Endothelial cell of umbilical vein (primary cell): ENCODE measurements around the gene SEC22A. TPM values are rescaled to one million over a fixed set of nuclear protein-coding genes. Genes with fewer than 3 reads are reported as not detected.

ENCODE experiments used
- BruUV-seq: library from RNA; stranded (reverse); fragments of 400-500 nt; replicated peaks from 2 replicates; lab custom pipeline; 2021; lab: Mats Ljungman, UMichigan
- CTCF ChIA-PET: fragments of 300-600, 350-600 bp; sonication (Branson Sonifier 250); formaldehyde crosslinking; loops from one replicate; lab custom pipeline; 2021; ENCODE audit warnings: antibody characterized with exemption, inconsistent platforms; lab: Charles Lee
- POLR2A ChIA-PET: fragments of 300-600, 350-600 bp; sonication (Branson Sonifier 250); formaldehyde crosslinking; loops from one replicate; lab custom pipeline; 2021; ENCODE audit warnings: antibody characterized with exemption, inconsistent platforms; lab: Charles Lee
- DNase-seq: peaks from one replicate; pipeline ENCODE4 v3.0.0-alpha.2; 2011; ENCODE audit warnings: low read depth, low spot score
- FAIRE-seq: peaks from 2 replicates; lab custom pipeline; 2011; peaks lifted over from hg19 to GRCh38; lab: Jason Lieb, UNC
- H2AFZ ChIP-seq: 2 replicates; pipeline ENCODE4 v1.6.0; 2012; ENCODE audit warnings: low read depth, low read length, control low read depth, inconsistent platforms
- H3K27ac ChIP-seq: 2 replicates; pipeline ENCODE4 v1.5.1; 2011; ENCODE audit warnings: low read depth, mild to moderate bottlenecking, control low read depth, low read length, moderate library complexity; ENCODE audit not compliant: insufficient read depth
- H3K27me3 ChIP-seq, 2 experiments: 2 replicates each; pipeline versions ENCODE4 v1.6.0 to v1.6.1; 2011; ENCODE audit warnings: low read length in 2 of 2, mixed read lengths in 1 of 2; ENCODE audit not compliant: control insufficient read depth in 2 of 2, insufficient read depth in 2 of 2
- H3K36me3 ChIP-seq, 2 experiments: 2 replicates in 1 of 2; 3 replicates in 1 of 2; pipeline ENCODE4 v1.5.1; 2011; ENCODE audit warnings: low read length in 2 of 2, mild to moderate bottlenecking in 1 of 2, moderate library complexity in 1 of 2; ENCODE audit not compliant: control insufficient read depth in 2 of 2, insufficient read depth in 2 of 2; ENCODE audit errors: extremely low read depth in 1 of 2
- H3K4me1 ChIP-seq: 3 replicates; pipeline ENCODE4 v1.5.1; 2011; ENCODE audit warnings: mild to moderate bottlenecking, low read length; ENCODE audit not compliant: control insufficient read depth, insufficient read depth; ENCODE audit errors: extremely low read depth
- H3K4me2 ChIP-seq: 2 replicates; pipeline ENCODE4 v1.6.1; 2011; ENCODE audit warnings: low read length, control low read depth, mixed read lengths; ENCODE audit not compliant: insufficient read depth
- H3K4me3 ChIP-seq, 3 experiments: fragments of 200-600 bp in 1 of 3; sonication (generic), shearing (Covaris generic) in 1 of 3; replicated peaks in 1 of 3; 2 replicates each; pipeline ENCODE4 v1.5.1; 2011 to 2016; ENCODE audit warnings: control low read depth in 3 of 3, low read length in 3 of 3, mild to moderate bottlenecking in 2 of 3, inconsistent platforms in 1 of 3, low read depth in 1 of 3, moderate library complexity in 1 of 3; ENCODE audit not compliant: insufficient read depth in 1 of 3
- H3K79me2 ChIP-seq: 2 replicates; pipeline ENCODE4 v1.6.0; 2012; ENCODE audit warnings: low read length, inconsistent platforms; ENCODE audit not compliant: control insufficient read depth, insufficient read depth
- H3K9ac ChIP-seq: replicated peaks from 2 replicates; pipeline ENCODE3; 2011; ENCODE audit warnings: low read length, control low read depth; ENCODE audit not compliant: insufficient read depth; ENCODE audit errors: extremely low read depth
- H3K9me1 ChIP-seq: replicated peaks from 3 replicates; pipeline ENCODE4 v1.6.0; 2011; ENCODE audit warnings: mild to moderate bottlenecking, low read length; ENCODE audit not compliant: control insufficient read depth, insufficient read depth; ENCODE audit errors: extremely low read depth
- H3K9me3 ChIP-seq: replicated peaks from 2 replicates; pipeline ENCODE4 v1.5.1; 2012; ENCODE audit warnings: low read length, inconsistent platforms; ENCODE audit not compliant: control insufficient read depth, insufficient read depth
- H4K20me1 ChIP-seq: replicated peaks from 2 replicates; pipeline ENCODE3; 2011; ENCODE audit warnings: mild to moderate bottlenecking, low read length; ENCODE audit not compliant: control insufficient read depth, insufficient read depth; ENCODE audit errors: extremely low read depth
- EZH2 ChIP-seq: IDR thresholded peaks from 2 replicates; pipeline ENCODE4 v1.6.1; 2012; ENCODE audit warnings: borderline replicate concordance, low read depth, mild to moderate bottlenecking, moderate library complexity, low read length, inconsistent platforms; ENCODE audit not compliant: severe bottlenecking
- FOS ChIP-seq: IDR thresholded peaks from 2 replicates; pipeline ENCODE4 v1.6.1; 2011; ENCODE audit warnings: mild to moderate bottlenecking, low read length, moderate library complexity, borderline replicate concordance; ENCODE audit not compliant: insufficient read depth
- GATA2 ChIP-seq: IDR thresholded peaks from 2 replicates; pipeline ENCODE4 v1.7.0; 2011; ENCODE audit warnings: low read depth, mild to moderate bottlenecking, moderate library complexity, mixed read lengths, low read length; ENCODE audit not compliant: insufficient read length, insufficient read depth
- JUN ChIP-seq: IDR thresholded peaks from 2 replicates; pipeline ENCODE4 v1.6.1; 2011; ENCODE audit warnings: borderline replicate concordance, low read depth; ENCODE audit not compliant: insufficient read length, insufficient read depth
- MYC ChIP-seq: IDR thresholded peaks from one replicate; pipeline ENCODE4 v1.6.1; 2011; ENCODE audit warnings: mild to moderate bottlenecking, low read depth, low read length
- POLR2A ChIP-seq: IDR thresholded peaks from 2 replicates; pipeline ENCODE4 v1.6.1; 2012; ENCODE audit warnings: low read depth, mild to moderate bottlenecking, control low read depth, low read length
- POLR2AphosphoS5 ChIP-seq: IDR thresholded peaks from 2 replicates; pipeline ENCODE4 v1.6.1; 2012; ENCODE audit warnings: low read depth, mild to moderate bottlenecking, control low read depth, low read length, moderate library complexity; ENCODE audit not compliant: insufficient read depth
- dilution Hi-C: fragments of 300-500 bp; cut with MboI; formaldehyde crosslinking; loops from one replicate; pipeline ENCODE4 v1.15.0; 2019; ENCODE audit warnings: low sequenced_read_pairs; ENCODE audit not compliant: extremely low pct_ligation_motif_present
- intact Hi-C: fragments of 100-400 bp; cut with micrococcal nuclease; formaldehyde crosslinking; loops from one replicate; pipeline ENCODE4 v1.10.0; 2022
- polyA plus RNA-seq, 4 experiments: library from polyadenylated mRNA; depleted of rRNA in 3 of 4; stranded (reverse) in 3 of 4; unstranded in 1 of 4; fragments of >200 nt; gene quantifications; 2 replicates each; pipeline versions ENCODE4 v1.2.1 to v1.2.3, GENCODE V29; 2011 to 2012; ENCODE audit warnings: missing spikeins in 1 of 4
- total RNA-seq: library from RNA; stranded (reverse); gene quantifications from 2 replicates; pipeline ENCODE4 v1.2.3, GENCODE V29; 2021
- TF ChIP-seq, protein P1 (sequence below), 2 donors: IDR thresholded peaks; 1 replicate in 1 of 2; 2 replicates in 1 of 2; pipeline ENCODE4 v1.5.1; 2011; ENCODE audit warnings: low read length in 2 of 2, mild to moderate bottlenecking in 2 of 2, moderate library complexity in 2 of 2, control low read depth in 1 of 2, inconsistent platforms in 1 of 2, low read depth in 1 of 2; ENCODE audit not compliant: insufficient read depth in 1 of 2; ENCODE audit errors: extremely low read depth in 1 of 2
- TF ChIP-seq, protein P2 (sequence below): IDR thresholded peaks from 2 replicates; pipeline ENCODE4 v1.6.1; 2011; ENCODE audit not compliant: insufficient read depth, insufficient read length

The SEC22A gene
- total and polyA plus RNA-seq, 2 donors (not counting 3 experiments of a cell fraction or from before 2014, with no cell fraction given) = 20.1 to 26.8 TPM

DNA sequence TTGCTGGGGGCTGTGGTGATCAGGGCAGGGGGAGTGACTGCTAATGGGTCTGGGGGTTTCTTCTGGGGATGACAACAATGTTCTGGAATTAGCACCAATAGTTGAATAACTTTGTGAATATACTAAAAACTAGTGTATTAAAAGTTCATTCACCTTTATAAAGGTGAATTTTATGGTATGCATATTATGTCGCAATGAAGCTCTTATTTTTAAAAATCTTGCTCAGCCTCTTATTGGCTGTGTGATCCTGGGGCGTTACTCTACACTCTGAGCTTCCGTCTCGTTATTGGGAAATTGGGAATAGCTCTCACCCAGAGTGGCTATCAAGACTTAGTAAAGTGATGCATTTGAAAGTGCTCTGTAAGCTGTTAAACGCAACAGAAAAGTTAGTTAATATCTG, 105.3 kb downstream of the SEC22A start:
- no peaks in the 10 kb centered on the region for H3K27me3 ChIP-seq
- H4K20me1 ChIP-seq = no peaks in the 10 kb centered on the region
- H3K4me1 ChIP-seq = no peaks in the 10 kb centered on the region
- H3K4me2 ChIP-seq = no peak overlapping the region
- H2AFZ ChIP-seq = no peak overlapping the region
- DNase-seq (no peak), FAIRE-seq (no peak)
- CTCF ChIA-PET = interaction anchor here (0.8 to 2.3 kb wide), 7 partner anchors 8 to 593 kb away, joined by 3 to 10 read pairs (median 4); no protein-coding TSS in a partner anchor
- no peak overlapping the region for H3K4me3 ChIP-seq
- no peak overlapping the region for H3K9ac ChIP-seq
- POLR2A ChIA-PET = no interaction called here
- intact Hi-C loops = no loop called here
- BruUV-seq = no TSS peak
- no peaks in the 10 kb centered on the region for H3K9me1 ChIP-seq
- TF ChIP-seq POLR2AphosphoS5 (no peak), MYC (no peak), JUN (no peak), POLR2A (no peak)
- TF ChIP-seq, protein P1, sequence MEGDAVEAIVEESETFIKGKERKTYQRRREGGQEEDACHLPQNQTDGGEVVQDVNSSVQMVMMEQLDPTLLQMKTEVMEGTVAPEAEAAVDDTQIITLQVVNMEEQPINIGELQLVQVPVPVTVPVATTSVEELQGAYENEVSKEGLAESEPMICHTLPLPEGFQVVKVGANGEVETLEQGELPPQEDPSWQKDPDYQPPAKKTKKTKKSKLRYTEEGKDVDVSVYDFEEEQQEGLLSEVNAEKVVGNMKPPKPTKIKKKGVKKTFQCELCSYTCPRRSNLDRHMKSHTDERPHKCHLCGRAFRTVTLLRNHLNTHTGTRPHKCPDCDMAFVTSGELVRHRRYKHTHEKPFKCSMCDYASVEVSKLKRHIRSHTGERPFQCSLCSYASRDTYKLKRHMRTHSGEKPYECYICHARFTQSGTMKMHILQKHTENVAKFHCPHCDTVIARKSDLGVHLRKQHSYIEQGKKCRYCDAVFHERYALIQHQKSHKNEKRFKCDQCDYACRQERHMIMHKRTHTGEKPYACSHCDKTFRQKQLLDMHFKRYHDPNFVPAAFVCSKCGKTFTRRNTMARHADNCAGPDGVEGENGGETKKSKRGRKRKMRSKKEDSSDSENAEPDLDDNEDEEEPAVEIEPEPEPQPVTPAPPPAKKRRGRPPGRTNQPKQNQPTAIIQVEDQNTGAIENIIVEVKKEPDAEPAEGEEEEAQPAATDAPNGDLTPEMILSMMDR (IDR thresholded peaks at IDR 0.05; ENCODE audit: extremely low read depth in 1 of 2, insufficient read depth in 1 of 2, low read depth in 1 of 2, low read length in 2 of 2) = no peak
- no peaks in the 10 kb centered on the region for H3K36me3 ChIP-seq
- H3K79me2 ChIP-seq = no peaks in the 10 kb centered on the region
- dilution Hi-C loops = no loop called here
- H3K27ac ChIP-seq = no peak overlapping the region
- no peaks in the 10 kb centered on the region for H3K9me3 ChIP-seq

DNA sequence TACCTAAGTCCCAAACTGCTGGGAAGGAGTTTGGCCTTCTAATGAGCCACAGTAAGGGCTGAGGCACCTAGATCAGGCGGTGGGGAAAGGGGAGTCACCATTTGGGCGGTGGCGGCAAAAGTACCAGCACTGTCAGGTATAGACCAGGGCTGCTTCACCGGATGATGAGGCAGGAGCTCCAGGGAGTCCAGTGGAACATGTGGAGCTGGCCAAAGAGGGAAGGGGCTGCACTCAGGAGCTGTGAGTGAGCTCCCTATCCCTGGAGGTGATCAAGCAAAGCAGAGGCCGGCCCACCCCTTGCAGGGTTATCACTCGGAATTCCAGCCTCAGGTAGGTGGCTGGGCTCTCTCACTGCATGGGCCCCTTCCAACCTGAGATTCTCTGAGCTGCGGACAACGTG, 108.4 kb downstream of the SEC22A start:
- Histone ChIP-seq H2AFZ (no peak overlapping the region), H4K20me1 (no peaks in the 10 kb centered on the region), H3K4me1 (no peaks in the 10 kb centered on the region), H3K4me3 (no peak overlapping the region), H3K9me1 (no peaks in the 10 kb centered on the region), H3K9me3 (no peaks in the 10 kb centered on the region), H3K79me2 (no peaks in the 10 kb centered on the region), H3K9ac (no peak overlapping the region), H3K27ac (no peak overlapping the region), H3K4me2 (no peak overlapping the region), H3K36me3 (no peaks in the 10 kb centered on the region), H3K27me3 (peaks cover 0 to 6% of the 10 kb centered on the region in 2 experiments)
- dilution Hi-C loops = no loop called here
- CTCF ChIA-PET = interaction anchor here (1.0 kb wide), 1 partner anchor 19 kb away, joined by 3 read pairs; no protein-coding TSS in a partner anchor
- DNase-seq (no peak), FAIRE-seq (no peak)
- no TSS peak for BruUV-seq
- no peak for TF ChIP-seq MYC
- no peak for TF ChIP-seq FOS
- TF ChIP-seq POLR2A = no peak
- TF ChIP-seq POLR2AphosphoS5 = no peak
- TF ChIP-seq, protein P2, sequence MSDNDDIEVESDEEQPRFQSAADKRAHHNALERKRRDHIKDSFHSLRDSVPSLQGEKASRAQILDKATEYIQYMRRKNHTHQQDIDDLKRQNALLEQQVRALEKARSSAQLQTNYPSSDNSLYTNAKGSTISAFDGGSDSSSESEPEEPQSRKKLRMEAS = no peak
- no peak for TF ChIP-seq GATA2
- no peak for TF ChIP-seq JUN
- TF ChIP-seq, protein P1 (IDR thresholded peaks at IDR 0.05; ENCODE audit: extremely low read depth in 1 of 2, insufficient read depth in 1 of 2, low read depth in 1 of 2, low read length in 2 of 2) = no peak
- no peak for TF ChIP-seq EZH2
- intact Hi-C loops = no loop called here
- POLR2A ChIA-PET = no interaction called here
